AG08395 (cell line): ENCODE measurements around the gene GAS7.

Experiments used
- DNase-seq: peaks from one replicate; pipeline ENCODE4 v3.0.0; 2012; ENCODE audit warnings: mixed read lengths, low spot score

The GAS7 gene

DNA sequence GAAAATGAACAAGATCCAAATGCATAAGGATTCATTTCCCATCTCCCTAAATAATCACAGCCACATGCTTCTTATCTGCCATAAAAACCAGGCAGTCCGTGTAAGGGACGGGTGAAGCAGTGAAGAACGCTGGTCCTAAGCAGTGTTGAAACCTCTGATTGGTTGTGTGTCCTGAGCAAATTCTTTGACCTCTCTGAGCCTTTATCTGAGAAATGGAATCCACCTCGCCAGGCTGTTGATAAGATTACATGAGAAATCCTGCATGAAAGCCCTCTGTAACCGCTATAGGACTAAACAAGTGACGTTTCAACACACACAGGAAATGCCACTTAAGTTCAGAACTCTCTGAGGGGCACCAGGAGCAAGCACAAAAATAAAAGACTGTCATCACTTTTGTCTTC, 26.8 kb downstream of the GAS7 start:
- no peak for DNase-seq

GRCh38 chr17:10171122-10171571, 27.3 kb downstream of the GAS7 start:
- DNase-seq: peak; percentile 33

GRCh38 chr17:10170233-10170632, 28.2 kb downstream of the GAS7 start:
- no peak for DNase-seq

GRCh38 chr17:10169290-10169689, 29.1 kb downstream of the GAS7 start:
- peak; percentile 68 for DNase-seq

DNA sequence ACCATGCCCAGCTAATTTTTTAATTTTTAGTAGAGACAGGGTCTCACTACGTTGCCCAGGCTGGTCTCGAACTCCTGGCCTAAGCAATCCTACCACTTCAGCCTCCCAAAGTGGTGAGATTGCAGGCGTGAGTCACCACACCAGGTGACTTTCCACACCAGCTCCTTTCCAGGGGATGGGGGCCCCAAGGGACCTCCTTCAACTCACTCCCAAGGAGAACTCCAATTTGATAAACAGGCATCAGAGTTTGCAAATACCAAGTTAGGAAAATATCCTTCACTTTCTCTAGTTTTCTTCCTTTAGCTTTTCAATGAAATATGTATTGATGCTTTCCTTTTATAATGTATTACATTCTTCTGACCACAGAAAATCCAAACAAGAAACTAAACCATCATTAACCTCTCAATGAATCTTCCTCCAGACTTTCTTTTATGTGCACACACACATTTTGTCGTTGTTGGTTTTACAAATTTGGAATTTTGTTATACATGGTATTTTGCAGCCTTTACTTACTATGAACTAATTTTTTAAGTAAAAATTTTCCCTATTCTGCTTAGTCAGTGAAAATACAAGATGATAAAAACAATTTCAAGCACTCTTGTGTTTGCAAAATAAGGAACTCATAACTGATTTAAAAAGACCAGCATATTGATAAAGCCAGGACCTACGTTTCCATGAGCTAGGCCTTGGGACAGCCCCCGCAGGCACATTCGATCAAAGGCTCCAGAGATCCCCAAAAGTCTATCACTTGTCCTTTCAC, 32.0 kb downstream of the GAS7 start:
- DNase-seq: no peak

- DNase-seq: no peak
These were observed 36.3 kb downstream of the GAS7 start for GRCh38 chr17:10162096-10162495.

DNA sequence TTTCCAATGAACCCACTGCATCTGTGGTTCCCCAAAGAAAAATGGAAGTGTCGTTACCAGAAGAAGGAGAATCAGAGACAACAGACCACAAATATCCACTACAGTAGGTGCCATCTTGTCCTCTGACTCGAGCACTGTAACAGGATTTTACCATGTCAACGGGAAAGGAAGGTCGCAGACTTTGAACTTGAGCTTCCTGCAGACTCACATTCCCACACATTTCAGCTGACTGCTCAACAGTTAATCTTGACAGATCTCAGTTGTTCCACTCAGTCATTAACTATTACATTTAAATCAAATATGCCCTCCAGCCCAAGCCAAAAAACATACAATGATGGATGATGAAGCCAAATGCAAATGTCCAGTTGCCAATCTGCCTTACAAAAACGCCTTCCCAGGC, 37.0 kb downstream of the GAS7 start:
- no peak for DNase-seq

DNA sequence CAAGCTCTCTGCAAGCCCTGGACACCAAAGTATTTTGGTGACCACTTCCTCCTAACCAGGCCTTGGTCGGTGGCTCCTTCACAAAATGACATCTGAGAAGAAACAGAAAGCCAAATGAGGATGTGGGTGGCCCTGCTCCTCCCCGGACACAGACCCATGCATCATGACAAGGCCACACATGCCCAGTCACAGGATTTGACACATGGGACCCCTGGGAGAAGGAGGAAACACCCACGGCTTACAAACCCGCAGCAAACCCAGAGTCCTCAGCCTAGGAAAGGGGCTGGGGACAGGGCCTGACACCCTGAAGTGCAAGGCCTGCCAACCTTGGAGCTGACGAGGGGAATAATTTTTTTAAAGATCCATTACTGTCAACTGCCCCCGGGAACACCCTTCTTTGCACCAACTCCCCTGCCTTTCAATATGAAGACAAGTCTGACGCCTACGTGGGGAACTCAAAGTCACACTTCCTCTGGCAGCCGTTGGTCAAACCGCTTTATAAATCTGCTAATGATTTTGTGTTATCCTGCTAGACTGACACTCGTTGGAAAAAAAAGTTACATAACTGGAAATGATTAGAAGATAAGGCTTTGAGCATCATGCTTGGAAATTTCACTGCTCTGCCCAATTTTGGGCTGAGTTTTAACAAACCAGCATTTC, 41.3 kb downstream of the GAS7 start:
- DNase-seq: peak; percentile 32

GRCh38 chr17:10156599-10156947, 41.8 kb downstream of the GAS7 start:
- no peak for DNase-seq

- DNase-seq: no peak
These were observed 42.4 kb downstream of the GAS7 start for GRCh38 chr17:10156077-10156435.

GRCh38 chr17:10155371-10156076, 42.9 kb downstream of the GAS7 start:
- DNase-seq: no peak

GRCh38 chr17:10151667-10152496, 46.5 kb downstream of the GAS7 start:
- DNase-seq: no peak

- peak; percentile 69 for DNase-seq
These were observed 48.6 kb downstream of the GAS7 start for GRCh38 chr17:10149573-10150399.

DNA sequence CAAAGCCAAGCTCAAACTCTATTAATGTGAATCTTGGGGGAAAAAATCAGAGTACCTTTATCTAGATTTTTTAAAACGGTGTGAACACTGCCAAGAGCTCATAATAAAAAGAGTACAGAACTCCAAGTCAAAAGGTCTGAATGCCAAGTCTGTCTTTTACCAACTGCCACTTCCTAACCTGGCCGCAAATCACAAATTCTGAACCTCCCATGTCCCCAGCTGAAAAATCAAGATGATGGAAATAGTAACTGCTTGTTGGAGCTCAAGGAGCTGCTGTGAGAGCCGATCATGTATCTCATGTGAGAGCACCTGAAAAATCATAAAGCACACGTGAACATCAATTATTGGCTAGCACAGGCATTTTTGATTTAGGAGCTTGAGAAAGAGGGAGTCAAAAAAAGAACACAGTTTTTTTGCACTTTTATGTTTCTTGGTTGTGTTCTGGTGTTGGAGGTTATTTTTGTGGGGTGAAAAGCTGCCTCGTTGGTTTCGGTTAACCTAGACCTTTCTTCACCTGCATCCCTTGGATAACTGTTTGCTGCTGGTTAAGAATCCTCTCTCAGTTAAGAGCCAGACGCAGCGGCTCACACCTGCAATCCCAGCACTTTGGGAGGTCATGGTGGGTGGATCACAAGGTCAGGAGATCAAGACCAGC, 50.5 kb downstream of the GAS7 start:
- DNase-seq: no peak

GRCh38 chr17:10147040-10147439, 51.4 kb downstream of the GAS7 start:
- DNase-seq: no peak

GRCh38 chr17:10144982-10145381, 53.4 kb downstream of the GAS7 start:
- DNase-seq: no peak

GRCh38 chr17:10144456-10144855, 54.0 kb downstream of the GAS7 start:
- DNase-seq: no peak

- DNase-seq: no peak
These were observed 57.0 kb downstream of the GAS7 start for GRCh38 chr17:10141436-10141835.

DNA sequence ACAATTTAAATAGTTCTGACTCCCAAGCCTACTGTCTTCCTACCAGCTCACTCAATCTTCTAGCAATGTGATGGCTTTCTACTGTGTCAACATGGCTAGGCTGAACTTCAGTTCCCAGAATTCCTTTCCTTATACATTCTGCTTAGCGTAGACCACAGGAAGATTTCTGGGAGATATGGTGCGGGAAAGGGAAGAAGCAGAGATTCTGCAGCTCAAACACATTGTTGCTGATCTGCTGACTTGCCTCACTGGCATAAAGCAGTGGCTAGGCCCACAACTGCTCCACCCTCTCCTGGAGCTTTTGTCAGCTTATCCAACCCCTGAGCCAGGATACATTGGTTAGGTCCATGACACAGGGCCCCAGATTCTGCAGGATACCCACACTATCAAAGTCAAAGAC, 58.8 kb downstream of the GAS7 start:
- no peak for DNase-seq

GRCh38 chr17:10136258-10136981, 62.0 kb downstream of the GAS7 start:
- DNase-seq: no peak
